GM21390 (cell line): ENCODE data around the gene MYH6.
"Not testable (repeated sequence)": the region's sequence is repeated elsewhere in the genome, so short reads cannot be mapped to it uniquely, and the experiment has no call there.

Experiments used
- ATAC-seq: cut with Tn5 transposase; IDR thresholded peaks from one replicate; pipeline ENCODE4 v1.9.1; 2021; ENCODE audit not compliant: unreplicated experiment

MYH6 gene

DNA sequence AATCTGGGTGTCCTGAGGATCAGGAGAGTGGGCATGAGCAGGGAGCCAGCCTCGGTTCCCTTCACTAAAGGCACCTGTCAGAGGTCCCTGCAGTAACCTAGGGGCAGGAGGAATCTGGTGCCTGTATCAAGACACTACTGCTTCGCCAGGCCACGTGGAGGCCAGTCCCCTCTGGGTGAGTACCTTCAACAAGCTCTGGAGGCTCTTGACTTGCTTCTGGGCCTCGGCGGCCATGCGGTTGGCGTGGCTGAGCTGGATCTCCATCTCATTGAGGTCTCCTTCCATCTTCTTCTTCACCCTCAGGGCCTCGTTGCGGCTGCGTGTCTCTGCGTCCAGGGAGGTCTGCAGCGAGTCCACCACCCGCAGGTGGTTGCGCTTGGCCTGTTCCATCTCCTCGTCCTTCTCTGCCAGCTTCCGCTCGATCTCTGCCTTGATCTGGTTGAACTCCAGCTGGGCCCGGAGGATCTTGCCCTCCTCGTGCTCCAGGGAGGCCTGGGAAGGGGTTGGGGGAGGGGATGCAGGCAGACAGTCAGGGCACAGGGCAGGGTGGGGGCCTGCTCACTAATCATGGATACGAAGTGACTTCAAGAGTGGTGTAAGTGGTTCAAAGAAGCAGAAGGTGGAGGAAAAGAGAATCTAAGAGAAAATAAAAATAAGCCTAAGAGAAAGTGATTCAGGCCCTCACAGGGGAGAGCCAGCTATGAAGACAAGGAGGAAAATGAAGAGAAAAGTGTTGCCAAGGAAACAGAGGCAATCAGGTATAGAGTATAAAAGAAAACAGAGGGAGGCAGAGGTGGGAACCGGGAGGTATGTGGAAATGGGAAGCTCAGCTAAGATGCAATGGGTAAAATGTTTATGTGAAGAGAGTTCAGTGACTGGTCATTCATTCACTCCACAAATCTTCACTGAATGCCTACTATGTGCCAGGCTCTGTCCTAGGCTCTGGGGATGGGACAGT lies 8.0 kb upstream of the MYH6 start:
- ATAC-seq = no peak

DNA sequence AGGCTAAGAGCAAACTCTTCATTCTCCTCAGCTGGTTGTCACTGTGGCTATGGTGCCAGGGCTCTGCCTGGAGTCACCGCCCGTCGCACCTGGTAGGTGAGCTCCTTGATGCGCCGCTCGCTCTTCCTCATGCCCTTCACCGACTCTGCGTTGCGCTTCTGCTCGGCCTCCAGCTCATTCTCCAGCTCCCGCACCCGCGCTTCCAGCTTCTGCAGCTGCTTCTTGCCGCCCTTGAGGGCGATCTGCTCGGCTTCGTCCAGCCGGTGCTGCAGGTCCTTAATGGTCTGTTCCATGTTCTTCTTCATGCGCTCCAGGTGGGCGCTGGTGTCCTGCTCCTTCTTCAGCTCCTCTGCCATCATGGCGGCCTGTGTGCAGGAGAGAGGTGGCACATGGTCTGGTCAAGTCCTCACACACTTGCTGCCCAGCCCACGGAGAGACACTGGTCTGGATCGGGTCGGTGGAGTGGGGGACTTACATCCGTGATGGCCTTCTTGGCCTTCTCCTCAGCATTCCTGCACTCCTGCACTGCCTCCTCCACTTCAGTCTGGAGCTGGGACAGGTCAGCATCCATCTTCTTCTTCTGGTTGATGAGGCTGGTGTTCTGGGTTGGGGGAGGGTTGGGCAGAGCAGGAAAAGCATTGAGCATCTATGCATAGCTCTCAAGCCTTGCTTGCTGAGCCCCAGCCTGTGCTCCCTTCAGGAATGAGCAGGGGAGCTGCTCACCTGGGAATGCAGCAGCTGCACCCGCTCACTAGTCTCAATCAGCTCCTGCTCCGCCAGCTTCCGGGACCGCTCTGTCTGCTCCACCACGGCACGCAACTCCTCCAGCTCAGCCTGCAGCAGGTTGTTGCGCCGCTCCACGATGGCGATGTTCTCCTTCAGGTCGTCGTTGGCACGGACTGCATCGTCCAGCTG lies 7.1 kb upstream of the MYH6 start:
- ATAC-seq = no peak

DNA sequence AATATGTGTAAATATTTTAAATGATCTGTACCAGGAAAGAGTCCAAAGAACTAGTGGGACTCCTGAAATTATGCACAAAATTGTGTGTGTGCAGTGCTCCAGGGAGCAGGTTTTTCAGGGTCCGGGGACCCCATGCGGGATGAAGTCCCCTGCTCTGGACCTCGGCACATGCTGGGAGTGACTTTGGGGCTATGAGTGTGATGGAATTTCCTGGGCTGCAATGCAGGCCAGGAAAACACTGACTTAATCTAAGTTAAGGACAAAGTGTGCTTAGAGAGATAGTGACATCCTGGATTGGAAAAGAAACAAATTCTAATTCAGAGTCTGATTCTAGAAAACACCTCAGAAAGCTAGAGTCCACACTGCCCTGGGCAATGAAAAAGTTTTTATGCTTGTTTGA lies 6.2 kb upstream of the MYH6 start:
- no peak for ATAC-seq

DNA sequence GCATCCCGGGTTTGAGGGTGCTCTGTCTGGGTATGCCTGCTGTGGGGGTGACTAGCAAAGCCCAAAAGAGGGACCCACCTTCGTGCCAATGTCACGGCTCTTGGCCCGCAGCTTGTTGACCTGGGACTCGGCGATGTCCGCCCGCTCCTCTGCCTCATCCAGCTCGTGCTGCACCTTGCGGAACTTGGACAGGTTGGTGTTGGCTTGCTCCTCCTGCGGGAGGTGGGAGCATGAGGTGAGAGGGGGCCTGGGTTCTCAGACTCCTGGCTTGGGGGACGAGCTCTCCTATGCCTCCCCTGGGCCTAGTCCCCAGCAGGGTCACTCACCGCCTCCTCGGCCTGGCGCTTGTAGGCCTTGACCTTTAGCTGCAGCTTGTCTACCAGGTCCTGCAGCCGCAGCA lies 5.6 kb upstream of the MYH6 start:
- ATAC-seq = no peak

DNA sequence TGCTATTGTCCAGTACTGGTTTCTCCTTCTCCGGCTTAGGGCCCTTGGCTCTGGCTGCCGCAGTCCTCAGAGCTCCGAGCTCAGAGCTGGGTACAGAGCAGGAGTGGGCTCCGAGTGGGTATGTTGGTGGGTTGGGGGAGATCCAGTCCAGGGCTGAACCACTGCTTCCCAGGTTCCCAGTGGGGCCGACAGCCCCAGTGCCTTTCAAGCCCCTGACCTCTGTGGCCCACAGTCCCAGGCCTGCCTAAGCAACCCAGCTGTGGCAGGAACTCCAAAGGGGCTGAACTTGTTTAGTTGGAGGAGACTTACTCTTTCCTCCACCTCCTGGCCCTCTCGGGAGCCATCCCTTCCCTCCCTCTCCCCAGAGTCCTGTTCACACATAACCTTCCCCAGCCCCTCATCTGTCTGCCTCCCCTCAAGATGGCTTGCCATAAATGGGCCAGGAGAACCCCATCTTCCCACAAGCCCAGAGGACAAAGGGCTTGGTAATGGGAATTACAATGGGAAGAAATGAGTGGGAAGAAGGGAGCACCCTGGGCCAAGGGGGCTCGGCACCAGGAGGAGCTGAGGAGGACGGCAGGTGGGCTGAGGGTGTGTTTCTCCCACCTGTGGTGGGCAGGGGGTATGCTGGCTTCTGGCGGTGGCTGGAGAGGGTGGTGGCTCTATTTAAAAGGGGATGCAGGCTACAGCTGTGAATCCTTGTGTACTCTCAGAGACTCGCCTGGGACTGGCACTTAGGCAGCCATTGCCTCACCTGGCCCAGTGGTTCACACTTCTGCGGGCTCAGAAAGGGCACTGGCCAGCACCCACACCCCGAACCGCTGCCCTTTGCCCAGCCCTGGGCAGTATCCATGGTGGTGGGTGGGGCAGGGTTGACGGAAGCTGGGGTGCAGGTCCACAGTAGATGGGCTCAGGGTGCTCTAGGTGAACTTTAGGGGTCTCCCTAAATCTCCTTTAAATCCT lies 3.8 kb upstream of the MYH6 start:
- ATAC-seq = no peak

DNA sequence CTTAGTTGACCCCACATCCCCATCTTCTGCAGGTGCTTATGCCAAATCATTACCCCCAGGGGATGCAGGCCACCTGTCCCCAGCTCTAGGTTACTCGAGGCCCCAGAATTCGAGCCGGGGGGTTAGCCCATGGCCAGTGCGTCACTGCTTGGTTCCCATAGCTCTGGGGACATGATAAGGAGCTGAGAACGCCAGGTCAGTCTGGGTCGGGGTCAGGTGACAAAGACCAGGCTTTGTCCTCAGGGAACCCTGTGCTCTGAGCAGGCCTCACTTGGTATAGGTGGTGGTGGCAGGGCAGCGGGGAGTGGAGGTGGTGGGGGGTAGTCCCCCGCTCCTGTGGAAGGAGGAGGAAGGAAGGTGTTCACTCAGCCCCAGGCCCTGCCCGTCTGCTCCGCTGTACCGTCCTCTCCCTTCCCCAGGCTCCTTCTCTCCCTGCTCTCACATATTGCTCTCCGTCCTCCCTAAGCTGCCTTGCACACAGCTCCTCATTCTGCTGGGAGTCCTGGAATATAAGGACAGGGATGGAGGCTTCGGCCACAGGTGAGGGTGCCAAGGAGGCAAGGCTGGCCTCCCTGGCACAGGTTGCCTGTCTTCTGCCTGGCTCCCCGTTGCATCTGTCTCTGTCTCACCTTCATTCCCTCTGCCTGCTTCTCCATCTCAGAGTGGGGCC lies 2.0 kb upstream of the MYH6 start:
- no peak for ATAC-seq

DNA sequence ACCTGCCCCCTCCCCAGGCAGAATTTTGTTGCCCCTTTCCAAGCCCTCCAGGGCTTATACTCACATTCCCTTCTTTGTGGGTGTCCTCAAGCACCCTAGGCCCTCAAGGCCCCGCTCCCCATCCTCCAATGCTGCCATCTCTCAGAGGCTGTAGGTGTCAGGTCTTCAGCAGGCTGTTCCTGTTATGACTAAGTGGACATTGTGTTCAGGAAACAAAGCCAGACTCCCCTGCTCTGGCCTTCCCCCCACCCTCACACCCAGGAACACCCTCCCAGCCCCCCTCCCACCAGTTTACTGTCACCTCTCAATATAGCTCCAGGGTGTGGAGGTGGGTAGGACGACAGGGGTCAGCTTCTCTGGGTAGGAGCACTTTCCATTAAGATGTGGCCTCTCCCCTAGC lies 1.4 kb upstream of the MYH6 start:
- no peak for ATAC-seq

DNA sequence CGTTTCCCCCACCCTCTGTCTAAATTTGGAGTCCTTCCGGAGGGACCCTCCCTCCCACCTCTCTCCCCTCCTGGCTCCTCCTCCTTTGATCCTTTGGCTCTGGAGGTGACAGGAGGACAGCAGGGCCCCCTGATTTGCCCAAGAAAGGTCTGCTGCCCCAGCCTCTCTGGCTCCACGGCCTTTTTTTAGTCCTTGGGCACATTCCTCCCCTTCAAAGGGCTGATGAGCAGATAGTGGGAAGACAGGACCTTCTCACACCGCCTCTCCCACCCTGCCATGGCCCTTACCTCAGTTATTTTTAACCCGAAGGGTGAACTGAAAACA lies 196 bp upstream of the MYH6 start:
- no peak for ATAC-seq

DNA sequence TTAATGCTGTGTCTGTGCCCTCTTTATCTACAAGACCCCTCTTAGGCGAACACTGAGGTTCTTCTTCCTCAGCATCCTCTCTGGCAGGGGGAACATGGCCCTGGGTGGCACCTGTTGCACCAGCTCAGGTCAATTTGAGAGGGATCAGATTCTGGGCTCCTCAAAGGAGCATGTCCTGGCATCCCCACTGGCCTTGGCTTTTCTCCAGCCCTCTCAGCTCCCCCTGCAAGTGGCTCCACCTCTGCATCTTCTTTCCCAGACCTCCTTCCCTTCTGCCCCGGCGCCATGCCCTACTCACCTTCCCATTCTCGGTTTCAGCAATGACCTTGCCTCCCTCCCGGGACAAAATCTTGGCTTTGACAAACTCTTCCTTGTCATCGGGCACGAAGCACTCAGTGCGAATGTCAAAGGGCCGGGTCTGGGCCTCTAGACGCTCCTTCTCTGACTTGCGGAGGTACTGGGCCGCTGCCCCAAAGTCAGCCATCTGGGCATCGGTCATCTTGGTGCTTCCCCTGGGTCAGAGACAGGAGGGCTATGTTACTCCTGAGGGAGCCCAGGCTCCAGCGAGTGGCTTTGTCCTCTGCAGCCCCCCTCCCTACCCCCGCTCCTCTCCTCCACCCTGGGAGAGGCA lies 1.2 kb downstream of the MYH6 start:
- no peak for ATAC-seq

DNA sequence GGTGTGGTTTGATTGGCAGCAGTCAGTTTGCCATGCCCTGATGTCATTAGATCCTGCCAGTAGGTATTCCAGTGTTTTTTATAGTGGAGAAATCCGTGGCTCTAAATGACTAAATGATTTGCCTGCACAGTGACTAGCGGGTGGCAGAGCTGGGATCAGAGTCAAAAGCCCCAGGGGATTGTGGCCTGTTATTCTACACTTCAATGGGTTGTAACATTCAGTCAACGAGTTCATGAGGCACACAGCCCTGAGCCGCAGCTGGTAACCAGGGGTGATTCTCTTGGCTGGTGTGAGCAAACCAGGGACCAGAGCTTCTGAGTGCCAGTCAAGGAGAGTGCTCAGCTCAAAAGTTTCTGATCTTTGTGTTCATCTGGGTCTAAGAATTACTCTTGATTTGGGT lies 1.8 kb downstream of the MYH6 start:
- no peak for ATAC-seq

DNA sequence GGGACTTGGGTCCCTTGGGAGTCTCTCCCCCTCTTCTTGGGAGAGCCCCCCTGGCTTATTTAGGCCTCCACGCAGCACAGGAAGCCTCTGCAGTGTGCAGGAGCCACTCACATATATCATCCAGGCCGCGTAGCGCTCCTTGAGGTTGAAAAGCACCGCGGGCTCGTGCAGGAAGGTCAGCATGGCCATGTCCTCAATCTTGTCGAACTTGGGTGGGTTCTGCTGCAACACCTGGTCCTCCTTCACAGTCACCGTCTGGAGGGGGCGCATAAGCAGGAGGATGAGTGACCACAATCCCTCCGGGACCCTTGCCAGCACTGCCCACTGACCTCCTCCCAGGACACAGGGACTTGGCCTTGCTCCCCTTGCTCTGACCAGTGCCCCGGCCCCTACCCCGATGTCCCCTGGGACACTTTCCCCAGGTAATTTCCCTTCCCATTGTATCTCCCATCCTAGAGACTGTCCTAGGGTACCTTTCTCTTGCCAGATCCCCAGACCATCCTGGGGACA lies 2.5 kb downstream of the MYH6 start:
- ATAC-seq = no peak

DNA sequence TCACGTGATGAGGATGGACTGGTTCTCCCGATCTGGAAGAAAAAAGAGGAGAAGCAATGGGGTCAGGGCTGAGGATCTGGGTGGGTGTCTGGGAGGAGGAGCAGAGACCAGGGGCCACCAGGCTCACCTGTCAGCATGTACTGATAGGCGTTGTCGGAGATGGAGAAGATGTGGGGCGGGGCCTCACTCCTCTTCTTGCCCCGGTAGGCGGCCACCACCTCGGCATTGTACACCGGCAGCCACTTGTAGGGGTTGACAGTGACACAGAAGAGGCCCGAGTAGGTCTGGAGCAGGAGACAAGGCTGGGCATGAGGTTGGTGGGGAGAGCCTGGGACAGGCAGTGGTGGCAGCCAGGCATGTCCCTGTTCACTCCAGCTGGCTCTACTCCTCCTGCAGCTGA lies 3.0 kb downstream of the MYH6 start:
- ATAC-seq = no peak

DNA sequence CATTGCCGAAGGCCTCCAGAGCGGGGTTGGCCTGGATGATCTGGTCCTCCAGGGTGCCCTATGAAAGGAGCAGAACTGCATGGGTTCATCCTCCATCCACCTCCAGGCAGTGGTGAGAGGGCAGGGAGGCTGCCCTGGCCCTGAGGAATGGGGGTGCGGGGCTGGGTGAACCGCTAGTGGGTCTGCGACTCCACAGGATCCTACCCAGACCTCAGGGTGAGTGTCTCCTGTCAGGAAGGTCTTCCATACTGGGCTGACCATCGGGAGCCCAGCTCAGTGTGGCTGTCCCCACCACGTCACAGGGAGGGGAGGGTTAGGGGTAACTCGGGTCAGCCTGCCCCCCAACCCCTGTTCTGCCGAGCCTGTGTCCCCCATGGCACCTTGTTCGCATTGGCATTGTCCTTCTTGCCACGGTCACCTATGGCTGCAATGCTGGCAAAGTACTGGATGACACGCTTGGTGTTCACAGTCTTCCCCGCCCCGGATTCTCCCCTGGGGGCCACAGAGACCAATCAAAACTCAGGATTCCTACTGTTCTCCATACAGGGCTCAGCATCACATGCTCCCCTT lies 3.7 kb downstream of the MYH6 start:
- ATAC-seq = no peak

DNA sequence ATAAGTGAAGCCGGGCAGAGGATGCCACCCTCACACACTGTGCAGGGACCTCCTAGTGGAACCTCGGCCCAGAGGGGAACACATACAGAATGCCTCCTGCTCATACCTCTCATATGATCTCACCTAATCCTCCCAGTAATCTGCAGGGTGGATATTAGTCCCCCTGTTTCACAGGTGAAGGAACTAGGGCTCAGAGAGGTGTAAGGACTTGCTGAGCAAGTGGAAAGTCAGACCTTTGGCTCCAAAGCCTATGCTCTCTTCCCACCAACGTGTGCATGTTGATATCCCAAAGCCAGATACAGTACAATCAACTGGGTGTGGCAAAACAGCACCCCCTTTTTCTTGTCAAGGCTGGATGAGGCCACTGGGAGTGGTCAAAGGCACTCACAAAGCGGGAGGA lies 4.2 kb downstream of the MYH6 start:
- ATAC-seq = no peak

DNA sequence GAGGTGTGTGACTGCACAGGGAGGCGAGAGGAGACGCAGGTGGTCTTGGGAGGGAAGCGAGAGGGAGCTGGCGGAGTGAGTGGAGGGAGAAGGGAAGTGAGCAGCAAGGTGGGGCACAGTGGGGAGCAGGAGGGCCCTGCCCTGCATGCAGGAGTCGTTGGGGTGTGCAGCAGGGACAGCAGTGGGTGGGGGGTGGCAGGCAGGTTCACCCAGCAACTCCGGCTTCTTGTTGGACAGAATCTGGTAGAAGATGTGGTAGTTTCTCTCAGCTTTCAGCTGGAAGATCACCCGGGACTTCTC lies 5.0 kb downstream of the MYH6 start:
- ATAC-seq = no peak

DNA sequence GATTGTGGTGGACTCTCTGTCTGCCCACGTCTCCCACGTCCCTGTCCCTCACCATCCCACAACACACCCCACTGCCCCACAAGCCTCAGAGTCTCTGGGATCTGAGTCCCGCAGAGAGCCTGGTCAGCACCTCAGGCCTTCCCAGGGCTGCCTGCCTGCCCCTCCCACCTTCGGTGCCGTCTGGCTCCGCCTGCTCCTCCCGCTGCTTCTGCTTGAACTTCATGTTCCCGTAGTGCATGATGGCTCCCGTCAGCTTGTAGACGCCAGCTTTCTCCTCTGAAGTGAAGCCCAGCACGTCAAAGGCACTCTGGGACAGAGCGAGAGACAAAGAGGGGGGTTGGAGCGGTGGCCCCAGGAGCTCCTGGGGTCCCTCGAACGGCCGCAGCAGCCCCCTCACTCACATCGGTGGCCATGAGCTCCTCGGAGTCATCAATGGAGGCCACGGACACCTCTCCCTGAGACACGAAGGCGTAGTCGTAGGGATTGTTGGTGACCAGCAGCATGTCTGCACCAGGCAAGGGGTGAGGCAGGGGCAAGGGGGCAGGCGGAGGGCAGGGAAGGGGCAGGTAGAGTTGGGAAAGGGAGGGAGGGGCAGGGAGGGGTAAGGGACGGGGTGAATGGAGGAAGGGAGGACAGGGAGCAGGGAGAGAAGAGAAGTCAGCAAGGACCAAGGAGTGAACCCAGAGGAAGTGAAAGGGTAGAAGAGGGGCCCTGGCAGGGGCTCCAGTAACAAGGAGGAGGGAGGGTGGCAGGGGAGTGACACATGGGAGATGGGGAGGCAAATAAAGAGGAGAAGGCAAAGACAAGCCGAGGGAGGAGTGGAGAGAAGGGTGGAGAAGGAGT lies 5.6 kb downstream of the MYH6 start:
- ATAC-seq = no peak

DNA sequence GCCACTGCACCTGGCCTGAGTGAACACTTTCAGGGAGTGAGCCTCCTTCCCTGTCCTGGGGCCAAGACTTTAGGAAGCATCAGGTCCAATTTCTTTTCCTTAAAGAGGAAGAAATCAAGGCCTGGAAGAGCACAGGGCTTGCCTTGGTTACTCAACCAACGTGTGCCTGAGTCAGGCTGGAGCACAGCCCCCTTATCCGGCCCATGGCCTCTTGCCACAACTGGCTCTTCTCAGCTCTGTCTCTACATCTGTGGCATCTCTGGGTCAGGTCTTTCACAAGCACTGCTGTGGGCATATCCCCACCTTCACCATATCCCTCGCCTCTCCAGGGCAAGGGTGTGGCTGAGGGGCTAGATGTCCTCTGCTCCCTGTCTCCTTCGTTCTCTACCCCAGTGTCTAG lies 6.8 kb downstream of the MYH6 start:
- no peak for ATAC-seq

DNA sequence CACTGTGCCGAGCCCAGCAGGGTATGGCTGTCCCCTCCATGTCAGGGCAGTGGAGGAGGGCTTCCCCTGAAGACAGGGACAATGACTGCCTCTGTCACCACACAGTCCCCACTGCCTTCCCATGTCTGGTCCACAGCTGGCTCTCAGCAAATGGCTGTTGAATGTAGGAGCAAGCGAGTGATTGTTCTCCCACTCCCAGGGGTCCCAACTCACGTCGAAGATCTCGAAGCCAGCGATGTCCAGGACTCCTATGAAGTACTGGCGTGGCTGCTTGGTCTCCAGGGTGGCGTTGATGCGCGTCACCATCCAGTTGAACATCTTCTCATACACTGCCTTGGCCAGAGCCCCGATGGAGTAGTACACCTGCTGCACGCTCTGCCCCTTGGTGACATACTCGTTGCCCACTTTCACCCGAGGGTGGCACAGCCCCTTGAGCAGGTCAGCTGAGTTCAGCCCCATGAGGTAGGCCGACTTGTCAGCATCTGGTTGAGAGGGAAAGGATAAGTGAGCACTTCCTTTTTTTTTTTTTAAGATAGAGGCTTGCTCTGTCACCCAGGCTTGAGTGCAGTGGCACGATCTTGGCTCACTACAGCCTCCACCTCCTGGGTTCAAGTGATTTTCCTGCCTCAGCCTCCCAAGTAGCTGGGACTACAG lies 7.5 kb downstream of the MYH6 start:
- ATAC-seq = not testable (repeated sequence)
